Measurements from ENCODE around the gene C22orf39. TPM values are rescaled to one million over a fixed set of nuclear protein-coding genes. Genes with fewer than 3 reads are reported as not detected.

The C22orf39 gene
- total and polyA plus RNA-seq, 12 donors = 27.0 to 72.5 (median 44.4) TPM

DNA sequence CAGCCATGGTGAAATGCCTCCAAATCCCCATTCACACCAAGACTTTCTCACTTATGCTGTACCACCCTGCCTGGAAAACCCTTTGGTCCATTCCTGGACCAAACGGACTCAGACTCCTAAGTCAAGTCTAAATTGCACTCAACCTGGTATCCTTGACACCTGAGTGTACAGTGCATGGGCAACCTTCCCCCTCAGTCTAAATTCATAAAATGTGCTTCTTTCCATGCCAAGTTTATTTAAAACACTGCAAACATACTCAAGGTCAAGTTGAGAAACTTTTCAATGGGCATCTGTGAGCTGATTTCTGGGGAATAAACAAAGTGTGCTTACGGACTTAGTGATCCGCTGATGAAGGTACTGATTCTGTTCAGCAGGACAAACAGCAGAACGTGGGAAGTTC is 42.4 kb downstream of the C22orf39 start:
- Histone ChIP-seq H3K36me3 (replicated peaks in 1 of 2) (peaks cover 0 to 44% of the 10 kb centered on the region in 2 donors), H3K4me1 (replicated peaks in 1 of 2) (peaks cover 0 to 5% of the 10 kb centered on the region in 2 donors), H3K27ac (no peak overlapping the region), H3K9me3 (replicated peaks in 1 of 3) (no peaks in the 10 kb centered on the region), H3K4me3 (no peak overlapping the region), H3K27me3 (no peaks in the 10 kb centered on the region)
- intact Hi-C loops (cut with DNase I) = no loop called here
- peak in 1 of 7 donors; percentile 28 for DNase-seq
- 57 to 75% (median 66%) methylated on average over 4 of the region's 4 CpGs for whole genome bisulfite sequencing, 4 donors
- TF ChIP-seq POLR2A (IDR thresholded peaks at IDR 0.05) = no peak
- TF ChIP-seq, protein P1, sequence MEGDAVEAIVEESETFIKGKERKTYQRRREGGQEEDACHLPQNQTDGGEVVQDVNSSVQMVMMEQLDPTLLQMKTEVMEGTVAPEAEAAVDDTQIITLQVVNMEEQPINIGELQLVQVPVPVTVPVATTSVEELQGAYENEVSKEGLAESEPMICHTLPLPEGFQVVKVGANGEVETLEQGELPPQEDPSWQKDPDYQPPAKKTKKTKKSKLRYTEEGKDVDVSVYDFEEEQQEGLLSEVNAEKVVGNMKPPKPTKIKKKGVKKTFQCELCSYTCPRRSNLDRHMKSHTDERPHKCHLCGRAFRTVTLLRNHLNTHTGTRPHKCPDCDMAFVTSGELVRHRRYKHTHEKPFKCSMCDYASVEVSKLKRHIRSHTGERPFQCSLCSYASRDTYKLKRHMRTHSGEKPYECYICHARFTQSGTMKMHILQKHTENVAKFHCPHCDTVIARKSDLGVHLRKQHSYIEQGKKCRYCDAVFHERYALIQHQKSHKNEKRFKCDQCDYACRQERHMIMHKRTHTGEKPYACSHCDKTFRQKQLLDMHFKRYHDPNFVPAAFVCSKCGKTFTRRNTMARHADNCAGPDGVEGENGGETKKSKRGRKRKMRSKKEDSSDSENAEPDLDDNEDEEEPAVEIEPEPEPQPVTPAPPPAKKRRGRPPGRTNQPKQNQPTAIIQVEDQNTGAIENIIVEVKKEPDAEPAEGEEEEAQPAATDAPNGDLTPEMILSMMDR (IDR thresholded peaks at IDR 0.05) = no peak

DNA sequence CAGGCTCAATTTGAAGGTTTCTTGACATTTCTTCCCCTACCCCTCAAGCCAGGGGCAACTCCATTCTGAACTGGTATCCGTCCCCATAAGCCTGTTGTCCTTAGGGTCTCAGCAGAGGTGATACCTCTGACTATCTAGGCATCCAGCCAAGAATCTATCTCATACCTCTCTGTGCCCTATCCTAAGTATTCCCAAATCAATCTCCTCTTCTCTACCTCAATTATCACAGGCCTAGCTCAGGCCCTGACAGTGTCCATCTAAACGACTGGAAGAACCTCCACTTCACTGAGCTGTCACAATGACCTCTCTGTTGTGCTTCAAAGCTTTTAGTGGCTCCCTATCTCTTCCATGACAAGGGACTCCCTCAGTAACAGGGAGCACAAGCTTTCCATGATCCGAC is 42.8 kb downstream of the C22orf39 start:
- Histone ChIP-seq H3K27me3 (no peaks in the 10 kb centered on the region), H3K4me1 (replicated peaks in 1 of 2) (peaks cover 0 to 5% of the 10 kb centered on the region in 2 donors), H3K9me3 (replicated peaks in 1 of 3) (no peaks in the 10 kb centered on the region), H3K4me3 (no peak overlapping the region), H3K27ac (no peak overlapping the region), H3K36me3 (replicated peaks in 1 of 2) (peaks cover 0 to 40% of the 10 kb centered on the region in 2 donors)
- 88 to 93% (median 91%) methylated on average over 3 of the region's 3 CpGs for WGBS, 4 donors
- TF ChIP-seq, protein P1 (IDR thresholded peaks at IDR 0.05) = no peak
- TF ChIP-seq POLR2A (IDR thresholded peaks at IDR 0.05) = no peak
- no peak for DNase-seq
- intact Hi-C loops (cut with DNase I) = no loop called here

DNA sequence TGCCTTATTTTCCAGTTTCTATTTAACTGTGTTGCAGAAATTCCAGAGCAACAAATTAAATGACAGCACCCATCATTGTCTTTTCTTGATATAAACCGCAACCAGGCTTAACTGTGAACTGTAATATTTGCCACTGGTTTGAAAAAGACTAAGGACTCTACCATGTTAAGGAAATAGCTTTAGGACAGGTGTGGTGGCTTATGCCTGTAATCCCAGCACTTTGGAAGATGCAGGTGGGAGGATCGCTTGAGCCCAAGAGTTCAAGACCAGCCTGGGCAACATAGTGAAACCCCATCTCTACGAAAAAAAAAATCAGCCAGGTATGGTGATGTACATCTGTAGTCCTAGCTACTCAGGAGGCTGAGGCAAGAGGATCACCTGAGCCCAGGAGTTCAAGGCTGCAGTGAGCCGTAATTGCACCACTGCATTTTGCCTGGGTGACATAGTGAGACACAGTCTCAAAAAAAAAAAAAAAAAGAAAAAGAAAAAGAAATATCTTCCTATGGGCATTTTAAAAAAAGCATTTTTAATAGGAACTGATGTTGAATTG is 44.8 kb downstream of the C22orf39 start:
- Histone ChIP-seq H3K27ac (no peak overlapping the region), H3K27me3 (no peaks in the 10 kb centered on the region), H3K4me1 (replicated peaks in 1 of 2) (peaks cover 0 to 5% of the 10 kb centered on the region in 2 donors), H3K36me3 (replicated peaks in 1 of 2) (peaks cover 0 to 35% of the 10 kb centered on the region in 2 donors), H3K4me3 (no peak overlapping the region), H3K9me3 (replicated peaks in 1 of 3) (no peaks in the 10 kb centered on the region)
- 77 to 94% (median 85%) methylated on average over 4 of the region's 4 CpGs for WGBS, 4 donors
- intact Hi-C loops (cut with DNase I) = no loop called here
- TF ChIP-seq POLR2A (IDR thresholded peaks at IDR 0.05) = no peak
- TF ChIP-seq, protein P1 (IDR thresholded peaks at IDR 0.05) = no peak
- DNase-seq = peak in 1 of 7 donors; percentile 50

DNA sequence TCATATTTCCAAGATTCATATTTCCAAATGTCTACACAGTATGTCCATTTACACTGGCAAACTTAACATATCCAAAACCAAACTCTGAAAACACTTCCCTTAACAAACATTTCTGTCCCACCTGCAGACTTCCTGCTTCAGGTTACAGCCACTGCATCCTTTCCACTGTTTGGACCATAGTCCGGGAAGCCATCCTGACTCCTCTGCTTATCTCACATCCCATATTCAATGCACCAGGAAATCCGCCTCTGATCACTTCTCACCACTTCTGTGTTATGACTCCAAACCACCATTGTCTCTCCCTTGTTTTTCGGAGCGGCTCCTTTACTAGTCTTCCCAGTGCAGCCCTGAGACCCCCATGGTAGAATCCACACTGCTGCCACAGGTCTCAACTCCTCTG is 46.0 kb downstream of the C22orf39 start:
- no peak overlapping the region for H3K27ac ChIP-seq
- no peak overlapping the region for H3K4me3 ChIP-seq
- intact Hi-C loops (cut with DNase I) = no loop called here
- no peaks in the 10 kb centered on the region for H3K9me3 ChIP-seq (replicated peaks in 1 of 3)
- no peak for DNase-seq
- no peaks in the 10 kb centered on the region for H3K27me3 ChIP-seq
- 94 to 97% (median 96%) methylated on average over 4 of the region's 4 CpGs for WGBS, 4 donors
- no peak for TF ChIP-seq POLR2A (IDR thresholded peaks at IDR 0.05)
- TF ChIP-seq, protein P1 (IDR thresholded peaks at IDR 0.05) = no peak
- H3K36me3 ChIP-seq (replicated peaks in 1 of 2) = peaks cover 0 to 35% of the 10 kb centered on the region in 2 donors
- peaks cover 0 to 5% of the 10 kb centered on the region in 2 donors for H3K4me1 ChIP-seq (replicated peaks in 1 of 2)
